HepG2 (cell line): ENCODE results near the gene CSTPP1. TPM values are rescaled to one million over a fixed set of nuclear protein-coding genes. Genes with fewer than 3 reads are reported as not detected.
A peak's percentile ranks its signal among the peaks of the same experiment; 100 is the strongest.

Experiments
- ARID2 ChIP-seq: sonication (generic); formaldehyde crosslinking; IDR thresholded peaks from 2 replicates; pipeline ENCODE4 v1.8.1; 2022; ENCODE audit warnings: mild to moderate bottlenecking, missing genetic modification reagents, borderline replicate concordance
- BCLAF1 ChIP-seq: fragments of 450-650 bp; IDR thresholded peaks from 2 replicates; pipeline ENCODE4 v1.6.1; 2017; ENCODE audit warnings: mild to moderate bottlenecking
- ELK4 ChIP-seq: sonication (generic); formaldehyde crosslinking; IDR thresholded peaks from 2 replicates; pipeline ENCODE4 v1.9.0; 2021; ENCODE audit warnings: missing genetic modification reagents, borderline replicate concordance
- GABPB1 ChIP-seq: IDR thresholded peaks from 2 replicates; pipeline ENCODE4 v1.6.1; 2016; ENCODE audit warnings: mild to moderate bottlenecking, missing genetic modification reagents, moderate library complexity, missing compliant biosample characterization
- HOXA3 ChIP-seq: sonication (generic); formaldehyde crosslinking; IDR thresholded peaks from 2 replicates; pipeline ENCODE4 v1.5.0; 2020; ENCODE audit warnings: missing genetic modification reagents
- MAX ChIP-seq: IDR thresholded peaks from 2 replicates; pipeline ENCODE4 v1.6.1; 2012; ENCODE audit warnings: inconsistent platforms
- MNT ChIP-seq: fragments of 450-650 bp; IDR thresholded peaks from 2 replicates; pipeline ENCODE4 v1.6.1; 2016
- MTF1 ChIP-seq: sonication (generic); formaldehyde crosslinking; IDR thresholded peaks from 2 replicates; pipeline ENCODE4 v1.5.0; 2020; ENCODE audit warnings: missing genetic modification reagents
- PREB ChIP-seq: sonication (generic); formaldehyde crosslinking; IDR thresholded peaks from 2 replicates; pipeline ENCODE4 v1.4.0; 2020; ENCODE audit warnings: missing genetic modification reagents
- RFX5 ChIP-seq: IDR thresholded peaks from 2 replicates; pipeline ENCODE4 v1.6.1; 2011; ENCODE audit warnings: low read depth, low read length, improper control_type of control experiment
- SMAD3 ChIP-seq: sonication (generic); formaldehyde crosslinking; IDR thresholded peaks from 2 replicates; pipeline ENCODE4 v1.4.0; 2020; ENCODE audit warnings: missing genetic modification reagents
- TGIF2 ChIP-seq: IDR thresholded peaks from 2 replicates; pipeline ENCODE4 v1.6.1; 2016; ENCODE audit warnings: control low read depth, missing compliant biosample characterization
- ZEB1 ChIP-seq: IDR thresholded peaks from 2 replicates; pipeline ENCODE4 v1.6.1; 2012; ENCODE audit warnings: mild to moderate bottlenecking, low read depth, inconsistent platforms; ENCODE audit not compliant: insufficient replicate concordance
- ZFYVE20 ChIP-seq: sonication (generic); formaldehyde crosslinking; IDR thresholded peaks from 2 replicates; pipeline ENCODE4 v1.8.0; 2023; ENCODE audit warnings: low read depth, mild to moderate bottlenecking, moderate library complexity, missing genetic modification reagents, borderline replicate concordance
- ZHX1 ChIP-seq: sonication (generic); formaldehyde crosslinking; IDR thresholded peaks from 2 replicates; pipeline ENCODE4 v1.8.1; 2022; ENCODE audit warnings: low read depth, mild to moderate bottlenecking, missing genetic modification reagents
- ZNF326 ChIP-seq: sonication (generic); formaldehyde crosslinking; IDR thresholded peaks from 2 replicates; pipeline ENCODE4 v1.4.0; 2020; ENCODE audit warnings: missing genetic modification reagents, borderline replicate concordance
- polyA plus RNA-seq, 8 experiments: library from polyadenylated mRNA; depleted of rRNA in 3 of 8; stranded (reverse) in 7 of 8; unstranded in 1 of 8; fragments of >200 nt; fragmentation: Illumina TruSeq in 4 of 8; extraction: Trizol in 4 of 8; gene quantifications; 2 replicates each; pipeline versions ENCODE4 v1.2.1 to v1.2.3, GENCODE V29; 2011 to 2016; ENCODE audit warnings: low read depth in 4 of 8, missing spikeins in 1 of 8, mixed read lengths in 1 of 8; ENCODE audit not compliant: insufficient read depth in 1 of 8
- total RNA-seq, 5 experiments: library from RNA; depleted of rRNA; stranded (reverse); fragments of >200 nt; fragmentation: Illumina TruSeq; extraction: Trizol; gene quantifications; 2 replicates each; pipeline ENCODE4 v1.2.3, GENCODE V29; 2016; ENCODE audit warnings: low read depth in 1 of 5

CSTPP1 gene
- total and polyA plus RNA-seq, 2 of the 13 experiments (the other 11 are each of a cell fraction or from before 2014, with no cell fraction given) = 12.3 to 14.6 TPM

GRCh38 chr11:47186700-47187695 is 250.4 kb downstream of the CSTPP1 start (continued):
- TF ChIP-seq MNT = no peak
- 0 out of 2 replicates have a peak, but pooled peaks have one; percentile 5 for TF ChIP-seq MTF1 (CRISPR knock-in tag)
- no peak for TF ChIP-seq HOXA3 (CRISPR knock-in tag)
- TF ChIP-seq ZFYVE20 (CRISPR knock-in tag) = no peak
- peak; percentile 66 for TF ChIP-seq MAX
- TF ChIP-seq PREB (CRISPR knock-in tag) = no peak
- no peak for TF ChIP-seq BCLAF1
- TF ChIP-seq ZEB1 = peak; percentile 30
- TF ChIP-seq ELK4 (CRISPR knock-in tag) = no peak
- no peak; the same call in 1 of the 2 replicates for TF ChIP-seq GABPB1
- TF ChIP-seq ZNF326 (CRISPR knock-in tag) = 0 out of 2 replicates have a peak, but pooled peaks have one; percentile 85
- no peak for TF ChIP-seq RFX5
- no peak for TF ChIP-seq TGIF2 (CRISPR knock-in tag)
- 0 out of 2 replicates have a peak, but pooled peaks have one; percentile 16 for TF ChIP-seq SMAD3 (CRISPR knock-in tag)
- TF ChIP-seq ZHX1 (CRISPR knock-in tag) = peak; percentile 23; the same call in 1 of the 2 replicates
- peak; percentile 27; the same call in 1 of the 2 replicates for TF ChIP-seq ARID2 (CRISPR knock-in tag)
